Activated CD4-positive, alpha-beta T cell treated with anti-CD3 and anti-CD28 coated beads, Interleukin-2, Interleukin-6, amounts not matched to agents 100 ng/mL and 50 ng/mL, durations not matched to agents 16 hours and 8 hours (primary cell): ENCODE measurements around the gene SEMA3G.

Experiments used
- DNase-seq: peaks from one replicate; pipeline ENCODE4 v3.0.0-alpha.2; 2020

The SEMA3G gene

GRCh38 chr3:52444860-52445793 is at the start of gene SEMA3G:
Gene SEMA3G (minus strand): TSS chr3:52445103. CDS start chr3:52445027, 76 bp downstream.
- DNase-seq, result peak; percentile 84

- DNase-seq, result no peak
Observed at GRCh38 chr3:52494445-52494844, 49.5 kb upstream of the SEMA3G start.

DNA sequence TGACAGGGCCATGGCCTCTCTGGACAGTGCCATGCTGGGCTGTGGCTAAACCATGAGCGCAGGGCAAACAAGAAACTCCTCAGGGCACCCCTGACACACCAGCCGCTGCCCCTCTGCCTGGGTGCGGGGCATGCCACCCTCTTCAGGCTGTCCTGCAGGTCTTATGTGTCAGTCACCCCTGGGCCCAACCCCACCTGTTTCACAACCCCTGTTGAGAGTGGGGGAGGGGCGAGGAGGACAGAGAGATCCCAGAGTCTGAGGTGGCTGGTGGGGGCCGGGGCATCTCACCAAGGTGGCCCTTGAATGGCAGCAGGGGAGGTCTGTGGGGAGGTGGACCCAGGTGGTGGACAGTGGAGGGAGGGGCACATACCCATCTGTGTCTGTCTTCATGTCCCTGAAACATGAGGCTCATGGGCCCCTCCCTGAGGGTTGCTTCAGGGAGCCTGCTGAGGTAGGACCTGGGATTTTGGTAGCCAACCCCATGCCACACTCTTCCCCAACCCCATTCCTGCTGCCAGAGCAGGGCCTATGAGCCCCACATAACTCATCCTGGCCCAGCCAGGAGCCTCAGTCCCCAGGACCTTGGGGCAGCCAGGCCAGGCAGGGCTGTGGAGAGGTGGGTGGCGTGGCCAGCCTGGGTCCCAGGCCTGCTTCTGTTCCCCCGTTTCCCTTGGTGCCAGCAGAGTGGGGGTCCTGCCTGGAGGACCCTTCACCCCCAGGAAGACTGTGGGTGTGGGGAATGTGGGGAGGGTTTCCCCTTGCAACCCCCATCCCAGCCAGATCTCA is 48.5 kb upstream of the SEMA3G start:
- no peak for DNase-seq

DNA sequence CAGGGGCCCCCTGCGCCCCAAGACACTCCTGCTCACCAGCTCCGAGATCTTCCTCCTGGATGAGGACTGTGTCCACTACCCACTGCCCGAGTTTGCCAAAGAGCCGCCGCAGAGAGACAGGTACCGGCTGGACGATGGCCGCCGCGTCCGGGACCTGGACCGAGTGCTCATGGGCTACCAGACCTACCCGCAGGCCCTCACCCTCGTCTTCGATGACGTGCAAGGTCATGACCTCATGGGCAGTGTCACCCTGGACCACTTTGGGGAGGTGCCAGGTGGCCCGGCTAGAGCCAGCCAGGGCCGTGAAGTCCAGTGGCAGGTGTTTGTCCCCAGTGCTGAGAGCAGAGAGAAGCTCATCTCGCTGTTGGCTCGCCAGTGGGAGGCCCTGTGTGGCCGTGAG is 47.2 kb upstream of the SEMA3G start:
- DNase-seq, result no peak

- no peak for DNase-seq
Observed at GRCh38 chr3:52490939-52491526, 46.1 kb upstream of the SEMA3G start.

DNA sequence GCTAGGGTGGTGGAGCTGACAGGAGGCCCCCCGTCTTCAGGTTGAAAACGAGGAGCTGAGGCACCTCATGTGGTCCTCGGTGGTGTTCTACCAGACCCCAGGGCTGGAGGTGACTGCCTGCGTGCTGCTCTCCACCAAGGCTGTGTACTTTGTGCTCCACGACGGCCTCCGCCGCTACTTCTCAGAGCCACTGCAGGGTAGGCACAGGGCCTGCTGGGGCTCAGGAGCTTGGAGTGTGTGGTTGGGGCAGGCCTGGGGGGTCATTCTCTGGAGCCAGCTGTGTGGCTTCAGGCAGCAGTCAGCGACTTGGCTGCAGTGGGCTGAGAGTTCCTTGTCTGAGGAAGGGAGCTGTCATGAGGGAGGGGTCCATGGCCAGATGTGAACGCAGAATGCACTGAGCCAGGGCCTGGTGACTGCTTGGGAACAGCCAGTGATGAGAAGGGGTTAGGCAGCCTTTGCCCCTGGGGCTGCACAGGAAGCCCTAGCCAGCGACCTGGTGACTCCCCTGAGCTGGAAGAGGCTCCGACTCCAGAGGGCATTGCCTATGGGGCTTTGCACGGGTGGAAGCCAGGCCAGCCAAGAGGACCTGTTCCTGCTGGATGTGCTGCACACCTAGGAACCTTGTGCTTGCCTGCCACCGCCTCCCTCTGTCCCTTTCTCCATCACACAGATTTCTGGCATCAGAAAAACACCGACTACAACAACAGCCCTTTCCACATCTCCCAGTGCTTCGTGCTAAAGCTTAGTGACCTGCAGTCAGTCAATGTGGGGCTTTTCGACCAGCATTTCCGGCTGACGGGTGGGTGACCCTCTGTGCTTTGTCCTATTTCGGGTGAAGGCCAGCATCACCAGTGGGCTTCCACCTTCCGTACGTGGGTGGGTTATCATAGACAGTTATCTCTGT is 45.4 kb upstream of the SEMA3G start:
- DNase-seq, result no peak

DNA sequence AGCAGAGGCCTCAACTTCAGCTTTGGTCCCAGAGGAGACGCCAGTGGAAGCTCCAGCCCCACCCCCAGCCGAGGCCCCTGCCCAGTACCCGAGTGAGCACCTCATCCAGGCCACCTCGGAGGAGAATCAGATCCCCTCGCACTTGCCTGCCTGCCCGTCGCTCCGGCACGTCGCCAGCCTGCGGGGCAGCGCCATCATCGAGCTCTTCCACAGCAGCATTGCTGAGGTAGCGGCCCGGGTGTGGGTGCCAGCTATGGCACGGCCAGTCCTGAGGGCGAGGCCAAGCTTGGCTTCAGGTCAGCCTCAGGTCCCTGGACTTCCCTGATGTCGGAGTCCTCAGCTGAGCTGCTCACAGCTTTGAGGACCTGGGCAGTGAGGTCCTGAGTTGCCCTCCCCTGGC is 44.5 kb upstream of the SEMA3G start:
- DNase-seq, result no peak

DNA sequence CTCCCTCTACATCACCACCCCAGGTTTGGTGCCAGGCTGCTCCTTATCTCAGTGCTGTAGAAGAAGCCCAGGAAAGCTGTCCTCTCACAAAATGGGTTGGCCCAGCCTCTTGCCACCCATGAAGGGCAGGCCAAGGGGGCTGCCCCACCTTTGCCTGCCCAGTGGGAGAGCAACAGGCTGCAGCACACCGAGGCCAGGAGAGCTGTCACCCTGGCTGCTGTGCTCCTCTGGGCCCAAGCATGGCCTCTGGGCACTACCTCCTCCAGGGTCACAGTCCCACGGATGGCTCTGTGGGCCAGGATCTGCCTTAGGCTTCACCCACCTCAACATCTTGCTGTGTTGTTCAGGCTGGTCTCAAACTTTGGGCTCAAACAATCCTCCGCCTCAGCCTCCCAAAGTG is 43.8 kb upstream of the SEMA3G start:
- DNase-seq, result no peak

GRCh38 chr3:52487788-52488691 is 43.1 kb upstream of the SEMA3G start:
- no peak for DNase-seq

GRCh38 chr3:52487050-52487787 is 42.3 kb upstream of the SEMA3G start:
- DNase-seq, result no peak

GRCh38 chr3:52484680-52485461 is 40.0 kb upstream of the SEMA3G start:
- DNase-seq, result no peak

GRCh38 chr3:52483577-52484381 is 38.9 kb upstream of the SEMA3G start:
- no peak for DNase-seq

DNA sequence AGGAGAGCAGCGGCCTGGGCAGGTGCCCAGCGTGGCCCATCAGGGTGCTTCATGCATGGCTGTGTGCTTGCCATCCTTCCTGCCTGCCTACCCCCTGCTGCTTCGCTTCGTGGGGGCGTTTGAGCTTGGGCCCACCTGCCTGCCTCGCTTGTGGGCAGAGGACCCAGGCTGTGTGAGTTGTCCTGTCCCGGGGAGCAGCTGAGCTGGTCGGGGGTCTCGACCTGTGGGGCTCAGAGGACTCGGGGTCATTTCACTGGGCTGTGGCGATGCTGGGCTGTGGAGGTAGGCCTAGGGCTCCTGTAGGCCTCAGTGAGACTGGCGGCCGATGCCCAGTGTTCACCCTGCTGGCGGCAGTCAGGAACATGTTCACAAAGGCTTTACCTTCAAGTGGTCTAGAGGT is 38.2 kb upstream of the SEMA3G start:
- DNase-seq, result no peak

- DNase-seq, result peak; percentile 14
Observed at GRCh38 chr3:52481819-52482521, 37.1 kb upstream of the SEMA3G start.

- no peak for DNase-seq
Observed at GRCh38 chr3:52480768-52481715, 36.1 kb upstream of the SEMA3G start.

DNA sequence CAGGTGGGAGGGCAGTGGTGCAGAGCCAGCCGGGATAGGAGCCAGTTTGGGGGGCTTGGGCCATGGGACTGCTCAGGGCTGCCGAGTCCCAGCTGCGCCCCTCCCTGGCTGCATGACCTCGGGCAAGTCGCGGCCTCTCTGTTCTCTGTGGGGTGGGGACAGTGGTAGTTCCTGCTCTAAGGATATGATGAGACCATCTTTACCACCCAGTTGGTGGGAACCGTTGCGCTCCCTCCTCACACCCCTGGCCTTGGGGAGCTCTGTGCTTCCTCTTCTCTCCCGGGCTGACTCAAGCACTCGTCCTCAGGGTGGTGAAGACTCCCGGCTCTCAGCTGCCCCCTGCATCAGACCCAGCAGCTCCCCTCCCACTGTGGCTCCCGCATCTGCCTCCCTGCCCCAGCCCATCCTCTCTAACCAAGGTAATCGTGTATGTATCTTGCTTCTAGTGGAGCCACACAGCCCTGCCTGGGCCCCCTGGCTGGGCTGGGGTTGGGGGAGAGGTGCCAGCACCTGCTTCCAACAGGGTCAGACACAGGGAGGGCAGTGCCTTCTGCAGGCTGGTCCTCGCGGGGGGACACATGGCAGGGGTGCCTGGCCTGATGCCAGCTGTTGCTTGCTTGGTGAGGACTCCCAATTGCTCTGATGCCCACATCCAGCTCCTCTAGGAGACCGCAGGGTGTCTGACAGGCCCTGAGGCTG is 35.1 kb upstream of the SEMA3G start:
- no peak for DNase-seq
